Myocyte (in vitro differentiated cells): ENCODE measurements around the gene YY1. TPM values are rescaled to one million over a fixed set of nuclear protein-coding genes. Genes with fewer than 3 reads are reported as not detected.
"Not testable (repeated sequence)": the region's sequence is repeated elsewhere in the genome, so short reads cannot be mapped to it uniquely, and the experiment has no call there.

Source experiments
- DNase-seq: peaks from one replicate; pipeline ENCODE4 v3.0.0-alpha.2; 2012; ENCODE audit warnings: low read depth
- total RNA-seq: library from RNA; depleted of rRNA; stranded (reverse); fragments of >200 nt; gene quantifications from 2 replicates; pipeline ENCODE4 v1.2.3, GENCODE V29; 2014

The YY1 gene
- total RNA-seq, 1 donor from 2014 or later = 39.3 TPM

- DNase-seq = not testable (repeated sequence)
These were observed 44.5 kb downstream of the YY1 start for GRCh38 chr14:100283436-100283835.

GRCh38 chr14:100283984-100284881, 45.3 kb downstream of the YY1 start:
- no peak for DNase-seq

- peak; percentile 63 for DNase-seq
These were observed 46.3 kb downstream of the YY1 start for GRCh38 chr14:100285021-100285912.

GRCh38 chr14:100285913-100286400, 47.0 kb downstream of the YY1 start:
- DNase-seq = no peak

GRCh38 chr14:100286484-100287191, 47.7 kb downstream of the YY1 start:
- peak; percentile 43 for DNase-seq

GRCh38 chr14:100287202-100287997, 48.5 kb downstream of the YY1 start:
- DNase-seq = no peak

- DNase-seq = not testable (repeated sequence)
These were observed 49.0 kb downstream of the YY1 start for GRCh38 chr14:100287998-100288295.

GRCh38 chr14:100288382-100289185, 49.6 kb downstream of the YY1 start:
- no peak for DNase-seq

GRCh38 chr14:100289916-100290606, 51.1 kb downstream of the YY1 start:
- no peak for DNase-seq

- no peak for DNase-seq
These were observed 51.8 kb downstream of the YY1 start for GRCh38 chr14:100290607-100291304.

- DNase-seq = no peak
These were observed 52.5 kb downstream of the YY1 start for GRCh38 chr14:100291305-100292075.

GRCh38 chr14:100292301-100292775, 53.4 kb downstream of the YY1 start:
- DNase-seq = no peak

GRCh38 chr14:100292776-100293461, 54.0 kb downstream of the YY1 start:
- DNase-seq = no peak

GRCh38 chr14:100293497-100294212, 54.7 kb downstream of the YY1 start:
- no peak for DNase-seq

- no peak for DNase-seq
These were observed 55.4 kb downstream of the YY1 start for GRCh38 chr14:100294213-100294962.

- DNase-seq = no peak
These were observed 56.0 kb downstream of the YY1 start for GRCh38 chr14:100294963-100295330.
